ENCODE results near the gene XKR8. TPM values are rescaled to one million over a fixed set of nuclear protein-coding genes. Genes with fewer than 3 reads are reported as not detected.

XKR8 gene
- total and polyA plus RNA-seq, 7 experiments from 2014 or later: 8.4 to 22.1 (median 10.7) TPM

GRCh38 chr1:27940297-27940696 is 19.5 kb upstream of the XKR8 start:
- Mint-ChIP-seq H3K4me1 (peaks cover 31 to 53% (median 50%) of the 10 kb centered on the region in 7 donors), H3K27ac (peak overlapping the region; percentile 54 to 97 (median 90)), H3K27me3 (peaks cover 0 to 8% (median 6%) of the 10 kb centered on the region in 5 donors), H3K36me3 (no peaks in the 10 kb centered on the region), H3K4me3 (no peak overlapping the region), H3K9me3 (no peaks in the 10 kb centered on the region)
- H3K36me3 ChIP-seq (ENCODE audit: control insufficient read depth in 2 of 3, insufficient read depth in 3 of 3, low read length in 3 of 3): no peaks in the 10 kb centered on the region
- CTCF ChIA-PET: interaction anchor here (0.6 to 8.1 kb wide), 18 partner anchors 9 to 476 kb away, joined by 3 to 110 read pairs (median 4); partner anchors contain the start of gene XKR8
- no peaks in the 10 kb centered on the region for H3K9me3 ChIP-seq (ENCODE audit: control insufficient read depth in 2 of 3, low read length in 3 of 3)
- peak overlapping the region; percentile 42 for H3K27ac ChIP-seq (ENCODE audit: low read depth, low read length)
- no peaks in the 10 kb centered on the region for H3K27me3 ChIP-seq (ENCODE audit: control insufficient read depth in 2 of 2, insufficient read depth in 2 of 2, low read length in 2 of 2)
- no peak overlapping the region for H3K4me3 ChIP-seq (ENCODE audit: low read length)
- ATAC-seq (peak; percentile 87), DNase-seq (peak; percentile 53 to 80 (median 78))
- peaks cover 9 to 30% of the 10 kb centered on the region in 2 donors for H3K4me1 ChIP-seq (ENCODE audit: control insufficient read depth in 2 of 2, insufficient read depth in 2 of 2, low read length in 2 of 2)
- intact Hi-C loops (cut with micrococcal nuclease): loop anchor here (1.0 to 2.0 kb wide), 4 partner anchors 19 to 151 kb away; partner anchors contain the start of gene XKR8 (in 1 of the 2)
- POLR2A ChIA-PET: interaction anchor here (0.6 to 2.2 kb wide), 8 partner anchors 8 to 52 kb away, joined by 3 to 14 read pairs (median 4); partner anchors contain the start of gene XKR8

- intact Hi-C loops (cut with micrococcal nuclease): loop anchor here (1.0 to 2.0 kb wide), 4 partner anchors 18 to 150 kb away; partner anchors contain the start of gene XKR8 (in 1 of the 2)
- H3K27ac Mint-ChIP-seq: peak overlapping the region; percentile 35 to 97 (median 90)
- peaks cover 0 to under 1% (median 0%) of the 10 kb centered on the region in 5 donors for H3K27me3 Mint-ChIP-seq
- H3K27ac ChIP-seq (ENCODE audit: low read depth, low read length): peak overlapping the region; percentile 42
- peaks cover 27 to 50% (median 43%) of the 10 kb centered on the region in 7 donors for H3K4me1 Mint-ChIP-seq
- peaks cover 9 to 30% of the 10 kb centered on the region in 2 donors for H3K4me1 ChIP-seq (ENCODE audit: control insufficient read depth in 2 of 2, insufficient read depth in 2 of 2, low read length in 2 of 2)
- no peaks in the 10 kb centered on the region for H3K9me3 Mint-ChIP-seq
- no peaks in the 10 kb centered on the region for H3K36me3 ChIP-seq (ENCODE audit: control insufficient read depth in 2 of 3, insufficient read depth in 3 of 3, low read length in 3 of 3)
- DNase-seq (no peak), ATAC-seq (no peak)
- no peaks in the 10 kb centered on the region for H3K9me3 ChIP-seq (ENCODE audit: control insufficient read depth in 2 of 3, low read length in 3 of 3)
- no peaks in the 10 kb centered on the region for H3K36me3 Mint-ChIP-seq
- CTCF ChIA-PET: interaction anchor here (0.5 to 8.1 kb wide), 20 partner anchors 8 to 477 kb away, joined by 3 to 110 read pairs (median 4); partner anchors contain the start of gene XKR8
- POLR2A ChIA-PET: interaction anchor here (0.6 to 2.2 kb wide), 8 partner anchors 9 to 51 kb away, joined by 3 to 14 read pairs (median 4); partner anchors contain the start of gene XKR8
- H3K4me3 Mint-ChIP-seq: no peak overlapping the region
- no peaks in the 10 kb centered on the region for H3K27me3 ChIP-seq (ENCODE audit: control insufficient read depth in 2 of 2, insufficient read depth in 2 of 2, low read length in 2 of 2)
- H3K4me3 ChIP-seq (ENCODE audit: low read length): no peak overlapping the region
Observed at GRCh38 chr1:27940870-27941560, 18.8 kb upstream of the XKR8 start.

GRCh38 chr1:27941671-27942540 is 17.9 kb upstream of the XKR8 start:
- no peaks in the 10 kb centered on the region for H3K27me3 Mint-ChIP-seq
- ATAC-seq: no peak
- peak overlapping the region; percentile 32 to 97 (median 89) for H3K27ac Mint-ChIP-seq
- H3K9me3 Mint-ChIP-seq: no peaks in the 10 kb centered on the region
- no peaks in the 10 kb centered on the region for H3K9me3 ChIP-seq (ENCODE audit: control insufficient read depth in 2 of 3, low read length in 3 of 3)
- no peak overlapping the region for H3K4me3 Mint-ChIP-seq
- intact Hi-C loops (cut with micrococcal nuclease): loop anchor here (2.0 kb wide), 2 partner anchors 17 to 149 kb away; partner anchors contain the start of gene XKR8 (in 1 of the 2)
- H3K36me3 Mint-ChIP-seq: no peaks in the 10 kb centered on the region
- H3K4me3 ChIP-seq (ENCODE audit: low read length): no peak overlapping the region
- ChIA-PET POLR2A (interaction anchor here (0.6 to 2.2 kb wide), 4 partner anchors 18 to 800 kb away, joined by 3 to 14 read pairs (median 3); partner anchors contain the start of gene XKR8), CTCF (interaction anchor here (0.6 to 8.1 kb wide), 6 partner anchors 9 to 152 kb away, joined by 3 to 110 read pairs (median 6); no protein-coding TSS in a partner anchor)
- DNase-seq: no peak
- H3K27me3 ChIP-seq (ENCODE audit: control insufficient read depth in 2 of 2, insufficient read depth in 2 of 2, low read length in 2 of 2): no peaks in the 10 kb centered on the region
- no peak overlapping the region for H3K27ac ChIP-seq (ENCODE audit: low read depth, low read length)
- H3K36me3 ChIP-seq (ENCODE audit: control insufficient read depth in 2 of 3, insufficient read depth in 3 of 3, low read length in 3 of 3): no peaks in the 10 kb centered on the region
- H3K4me1 ChIP-seq (ENCODE audit: control insufficient read depth in 2 of 2, insufficient read depth in 2 of 2, low read length in 2 of 2): peaks cover 9 to 30% of the 10 kb centered on the region in 2 donors
- peaks cover 27 to 50% (median 42%) of the 10 kb centered on the region in 7 donors for H3K4me1 Mint-ChIP-seq

GRCh38 chr1:27945020-27945419 is 14.8 kb upstream of the XKR8 start:
- no peaks in the 10 kb centered on the region for H3K9me3 ChIP-seq (ENCODE audit: control insufficient read depth in 2 of 3, low read length in 3 of 3)
- DNase-seq (no peak), ATAC-seq (no peak)
- Mint-ChIP-seq H3K36me3 (no peaks in the 10 kb centered on the region), H3K27ac (peak overlapping the region in 7 of 9 donors; percentile 44 to 97 (median 60)), H3K4me3 (no peak overlapping the region), H3K27me3 (peaks cover 0 to 1% (median 0%) of the 10 kb centered on the region in 5 donors), H3K4me1 (peaks cover 26 to 48% (median 41%) of the 10 kb centered on the region in 7 donors), H3K9me3 (no peaks in the 10 kb centered on the region)
- POLR2A ChIA-PET: interaction anchor here (0.5 to 4.4 kb wide), 6 partner anchors 12 to 144 kb away, joined by 3 to 32 read pairs (median 4); partner anchors contain the start of genes THEMIS2 and XKR8
- no peak overlapping the region for H3K4me3 ChIP-seq (ENCODE audit: low read length)
- peaks cover 9 to 27% of the 10 kb centered on the region in 2 donors for H3K4me1 ChIP-seq (ENCODE audit: control insufficient read depth in 2 of 2, insufficient read depth in 2 of 2, low read length in 2 of 2)
- CTCF ChIA-PET: interaction anchor here (1.2 to 8.1 kb wide), 3 partner anchors 14 to 87 kb away, joined by 4 to 110 read pairs (median 10); no protein-coding TSS in a partner anchor
- H3K36me3 ChIP-seq (ENCODE audit: control insufficient read depth in 2 of 3, insufficient read depth in 3 of 3, low read length in 3 of 3): no peaks in the 10 kb centered on the region
- intact Hi-C loops (cut with micrococcal nuclease): no loop called here
- H3K27ac ChIP-seq (ENCODE audit: low read depth, low read length): no peak overlapping the region
- no peaks in the 10 kb centered on the region for H3K27me3 ChIP-seq (ENCODE audit: control insufficient read depth in 2 of 2, insufficient read depth in 2 of 2, low read length in 2 of 2)

GRCh38 chr1:27949027-27949426 is 10.7 kb upstream of the XKR8 start:
- Mint-ChIP-seq H3K4me1 (peaks cover 2 to 15% (median 6%) of the 10 kb centered on the region in 7 donors), H3K9me3 (no peaks in the 10 kb centered on the region), H3K36me3 (peaks cover 0 to 1% (median 0%) of the 10 kb centered on the region in 5 donors), H3K4me3 (no peak overlapping the region), H3K27me3 (peaks cover 0 to 3% (median 0%) of the 10 kb centered on the region in 5 donors), H3K27ac (peak overlapping the region in 1 of 9 donors; percentile 43)
- Histone ChIP-seq H3K27me3 (ENCODE audit: control insufficient read depth in 2 of 2, insufficient read depth in 2 of 2, low read length in 2 of 2) (no peaks in the 10 kb centered on the region), H3K36me3 (ENCODE audit: control insufficient read depth in 2 of 3, insufficient read depth in 3 of 3, low read length in 3 of 3) (no peaks in the 10 kb centered on the region), H3K9me3 (ENCODE audit: control insufficient read depth in 2 of 3, low read length in 3 of 3) (no peaks in the 10 kb centered on the region), H3K27ac (ENCODE audit: low read depth, low read length) (no peak overlapping the region), H3K4me1 (ENCODE audit: control insufficient read depth in 2 of 2, insufficient read depth in 2 of 2, low read length in 2 of 2) (peaks cover 3 to 5% of the 10 kb centered on the region in 2 donors), H3K4me3 (ENCODE audit: low read length) (no peak overlapping the region)
- intact Hi-C loops (cut with micrococcal nuclease): no loop called here
- POLR2A ChIA-PET: interaction anchor here (1.3 kb wide), 1 partner anchor 10 kb away, joined by 3 read pairs; no protein-coding TSS in a partner anchor
- ATAC-seq (no peak), DNase-seq (no peak)
- CTCF ChIA-PET: interaction anchor here (0.9 to 1.1 kb wide), 2 partner anchors 9 to 30 kb away, joined by 3 to 4 read pairs; no protein-coding TSS in a partner anchor
